DOHH2 (cell line): ENCODE results near the gene ADGRL3.

Experiments used
- CTCF ChIP-seq: fragments of 200-600 bp; sonication (generic); IDR thresholded peaks from one replicate; pipeline ENCODE4 v1.5.1; 2014; ENCODE audit warnings: antibody characterized with exemption, mild to moderate bottlenecking, low read depth, low read length; ENCODE audit not compliant: poor library complexity, severe bottlenecking
- EZH2phosphoT487 ChIP-seq: fragments of 200-600 bp; sonication (generic); IDR thresholded peaks from 2 replicates; pipeline ENCODE4 v1.6.1; 2017; ENCODE audit warnings: borderline replicate concordance, mild to moderate bottlenecking, antibody characterized with exemption, low read length, moderate library complexity, mixed read lengths

- TF ChIP-seq CTCF = no peak
- no peak for TF ChIP-seq EZH2phosphoT487
Measured at GRCh38 chr4:61889117-61889516, 689.0 kb downstream of the ADGRL3 start.
